Measurements from ENCODE around the gene AR. TPM values are rescaled to one million over a fixed set of nuclear protein-coding genes. Genes with fewer than 3 reads are reported as not detected.

The AR gene
- total RNA-seq, 1 donor from 2014 or later = 6.7 TPM

DNA sequence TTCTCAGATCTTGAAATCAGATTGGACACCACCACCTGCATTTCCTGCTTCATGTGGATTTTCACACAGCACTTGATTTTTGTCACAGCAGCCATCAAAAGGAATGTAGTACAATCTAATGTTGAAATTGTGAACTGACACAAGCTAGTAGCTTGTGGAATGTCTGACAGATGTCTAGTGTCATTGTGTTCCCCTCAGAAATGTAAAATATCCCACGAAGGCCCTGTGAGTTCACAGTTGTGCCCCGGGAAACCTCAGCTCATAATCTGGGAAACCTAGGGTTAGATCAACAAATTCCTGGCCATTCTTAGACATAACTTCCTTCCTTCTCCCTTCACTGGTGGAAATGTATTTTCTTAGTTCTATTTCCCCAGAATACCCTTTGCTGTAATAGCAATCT, 205.7 kb downstream of the AR start:
- no peak overlapping the region for H2AFZ ChIP-seq (replicated peaks)
- Mint-ChIP-seq H3K9me3 (no peaks in the 10 kb centered on the region), H3K27ac (no peak overlapping the region), H3K4me1 (no peaks in the 10 kb centered on the region), H3K4me3 (no peak overlapping the region), H3K36me3 (no peaks in the 10 kb centered on the region), H3K27me3 (ENCODE audit: insufficient read depth, low read depth) (no peaks in the 10 kb centered on the region)
- H3K27ac ChIP-seq = no peak overlapping the region
- H4K20me1 ChIP-seq (ENCODE audit: low read depth) = no peaks in the 10 kb centered on the region
- H3K4me3 ChIP-seq = no peak overlapping the region
- H3K9me3 ChIP-seq (ENCODE audit: low read depth) = no peaks in the 10 kb centered on the region
- H3K4me2 ChIP-seq = no peak overlapping the region
- no peak for TF ChIP-seq EZH2phosphoT487 (IDR thresholded peaks at IDR 0.05)
- TF ChIP-seq, protein P1, sequence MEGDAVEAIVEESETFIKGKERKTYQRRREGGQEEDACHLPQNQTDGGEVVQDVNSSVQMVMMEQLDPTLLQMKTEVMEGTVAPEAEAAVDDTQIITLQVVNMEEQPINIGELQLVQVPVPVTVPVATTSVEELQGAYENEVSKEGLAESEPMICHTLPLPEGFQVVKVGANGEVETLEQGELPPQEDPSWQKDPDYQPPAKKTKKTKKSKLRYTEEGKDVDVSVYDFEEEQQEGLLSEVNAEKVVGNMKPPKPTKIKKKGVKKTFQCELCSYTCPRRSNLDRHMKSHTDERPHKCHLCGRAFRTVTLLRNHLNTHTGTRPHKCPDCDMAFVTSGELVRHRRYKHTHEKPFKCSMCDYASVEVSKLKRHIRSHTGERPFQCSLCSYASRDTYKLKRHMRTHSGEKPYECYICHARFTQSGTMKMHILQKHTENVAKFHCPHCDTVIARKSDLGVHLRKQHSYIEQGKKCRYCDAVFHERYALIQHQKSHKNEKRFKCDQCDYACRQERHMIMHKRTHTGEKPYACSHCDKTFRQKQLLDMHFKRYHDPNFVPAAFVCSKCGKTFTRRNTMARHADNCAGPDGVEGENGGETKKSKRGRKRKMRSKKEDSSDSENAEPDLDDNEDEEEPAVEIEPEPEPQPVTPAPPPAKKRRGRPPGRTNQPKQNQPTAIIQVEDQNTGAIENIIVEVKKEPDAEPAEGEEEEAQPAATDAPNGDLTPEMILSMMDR (IDR thresholded peaks at IDR 0.05) = no peak
- H3K9ac ChIP-seq = no peak overlapping the region
- H3K79me2 ChIP-seq (ENCODE audit: low read depth) = no peaks in the 10 kb centered on the region
- no peak for DNase-seq (ENCODE audit: low spot score)
- no peaks in the 10 kb centered on the region for H3F3A ChIP-seq (ENCODE audit: low read depth)
- no peaks in the 10 kb centered on the region for H3K36me3 ChIP-seq
- H3K27me3 ChIP-seq = no peaks in the 10 kb centered on the region
- H3K4me1 ChIP-seq = no peaks in the 10 kb centered on the region

GRCh38 chrX:67750694-67751093, 206.9 kb downstream of the AR start:
- TF ChIP-seq EZH2phosphoT487 (IDR thresholded peaks at IDR 0.05) (no peak), EZH2 (IDR thresholded peaks at IDR 0.05) (no peak)
- TF ChIP-seq, protein P1 (IDR thresholded peaks at IDR 0.05) = no peak
- H3K4me1 ChIP-seq = no peaks in the 10 kb centered on the region
- H3K4me3 ChIP-seq = no peak overlapping the region
- no peaks in the 10 kb centered on the region for H3K36me3 Mint-ChIP-seq
- no peak overlapping the region for H2AFZ ChIP-seq (replicated peaks)
- no peak overlapping the region for H3K4me2 ChIP-seq
- no peak overlapping the region for H3K27ac ChIP-seq
- H3K4me1 Mint-ChIP-seq = no peaks in the 10 kb centered on the region
- H3K9me3 Mint-ChIP-seq = no peaks in the 10 kb centered on the region
- H3K27me3 ChIP-seq = no peaks in the 10 kb centered on the region
- H3K9me3 ChIP-seq (ENCODE audit: low read depth) = no peaks in the 10 kb centered on the region
- DNase-seq (ENCODE audit: low spot score) = no peak
- no peak overlapping the region for H3K4me3 Mint-ChIP-seq
- no peaks in the 10 kb centered on the region for H3K36me3 ChIP-seq
- no peaks in the 10 kb centered on the region for H3F3A ChIP-seq (ENCODE audit: low read depth)
- H4K20me1 ChIP-seq (ENCODE audit: low read depth) = no peaks in the 10 kb centered on the region
- no peak overlapping the region for H3K9ac ChIP-seq
- no peaks in the 10 kb centered on the region for H3K79me2 ChIP-seq (ENCODE audit: low read depth)
- no peaks in the 10 kb centered on the region for H3K27me3 Mint-ChIP-seq (ENCODE audit: insufficient read depth, low read depth)
- H3K27ac Mint-ChIP-seq = no peak overlapping the region

- Mint-ChIP-seq H3K36me3 (no peaks in the 10 kb centered on the region), H3K27ac (no peak overlapping the region), H3K4me3 (no peak overlapping the region), H3K27me3 (ENCODE audit: insufficient read depth, low read depth) (no peaks in the 10 kb centered on the region), H3K9me3 (no peaks in the 10 kb centered on the region), H3K4me1 (no peaks in the 10 kb centered on the region)
- no peaks in the 10 kb centered on the region for H3K79me2 ChIP-seq (ENCODE audit: low read depth)
- H3K4me2 ChIP-seq = no peak overlapping the region
- H3K4me3 ChIP-seq = no peak overlapping the region
- no peaks in the 10 kb centered on the region for H3K27me3 ChIP-seq
- no peaks in the 10 kb centered on the region for H3K9me3 ChIP-seq (ENCODE audit: low read depth)
- DNase-seq (ENCODE audit: low spot score) = no peak
- H3K27ac ChIP-seq = no peak overlapping the region
- H2AFZ ChIP-seq (replicated peaks) = no peak overlapping the region
- H3K36me3 ChIP-seq = no peaks in the 10 kb centered on the region
- H3K4me1 ChIP-seq = no peaks in the 10 kb centered on the region
- no peaks in the 10 kb centered on the region for H4K20me1 ChIP-seq (ENCODE audit: low read depth)
- no peak overlapping the region for H3K9ac ChIP-seq
- no peak for TF ChIP-seq EZH2 (IDR thresholded peaks at IDR 0.05)
- TF ChIP-seq, protein P1 (IDR thresholded peaks at IDR 0.05) = no peak
- TF ChIP-seq EZH2phosphoT487 (IDR thresholded peaks at IDR 0.05) = no peak
- no peaks in the 10 kb centered on the region for H3F3A ChIP-seq (ENCODE audit: low read depth)
These were observed 215.2 kb downstream of the AR start for GRCh38 chrX:67759018-67759417.

DNA sequence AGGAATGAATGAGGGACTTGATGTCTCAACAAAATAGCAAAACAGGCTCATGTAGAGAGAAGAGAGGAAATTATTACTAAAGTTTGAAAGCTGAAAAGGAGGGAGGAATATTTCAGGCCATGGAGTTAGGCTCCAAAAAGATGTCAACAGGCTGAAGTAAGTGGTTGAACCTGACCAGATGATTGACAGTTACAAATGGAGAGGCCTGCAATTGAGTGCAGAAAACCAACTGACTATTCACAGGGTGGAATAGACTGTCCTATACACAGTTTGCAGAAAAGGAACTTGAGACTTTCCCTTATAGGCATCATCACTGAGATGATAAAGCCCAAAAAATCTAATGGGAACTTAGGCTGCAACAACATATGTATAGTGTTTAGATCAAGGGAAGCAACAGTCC, 233.3 kb downstream of the AR start:
- H3K9ac ChIP-seq = no peak overlapping the region
- H3K4me3 ChIP-seq = no peak overlapping the region
- no peak overlapping the region for H2AFZ ChIP-seq (replicated peaks)
- no peak overlapping the region for H3K4me2 ChIP-seq
- no peak overlapping the region for H3K4me3 Mint-ChIP-seq
- H3K27me3 ChIP-seq = no peaks in the 10 kb centered on the region
- H3K9me3 ChIP-seq (ENCODE audit: low read depth) = peaks cover 4% of the 10 kb centered on the region
- H3K4me1 ChIP-seq = no peaks in the 10 kb centered on the region
- no peaks in the 10 kb centered on the region for H3K4me1 Mint-ChIP-seq
- no peaks in the 10 kb centered on the region for H3K9me3 Mint-ChIP-seq
- no peaks in the 10 kb centered on the region for H3F3A ChIP-seq (ENCODE audit: low read depth)
- no peaks in the 10 kb centered on the region for H3K36me3 Mint-ChIP-seq
- H3K27me3 Mint-ChIP-seq (ENCODE audit: insufficient read depth, low read depth) = no peaks in the 10 kb centered on the region
- TF ChIP-seq EZH2phosphoT487 (IDR thresholded peaks at IDR 0.05) = no peak
- TF ChIP-seq, protein P1 (IDR thresholded peaks at IDR 0.05) = no peak
- no peak for TF ChIP-seq EZH2 (IDR thresholded peaks at IDR 0.05)
- no peaks in the 10 kb centered on the region for H3K36me3 ChIP-seq
- H3K27ac ChIP-seq = no peak overlapping the region
- H4K20me1 ChIP-seq (ENCODE audit: low read depth) = no peaks in the 10 kb centered on the region
- H3K27ac Mint-ChIP-seq = no peak overlapping the region
- H3K79me2 ChIP-seq (ENCODE audit: low read depth) = no peaks in the 10 kb centered on the region
- no peak for DNase-seq (ENCODE audit: low spot score)

Measured in neural progenitor cell (in vitro differentiated cells).